Stimulated activated CD4-positive, alpha-beta T cell treated with anti-CD3 and anti-CD28 coated beads, Interleukin-4, amount 100 ng/mL, for 48 hours (primary cell): ENCODE data around the gene RASEF.
"Not testable (repeated sequence)": the region's sequence is repeated elsewhere in the genome, so short reads cannot be mapped to it uniquely, and the experiment has no call there.

ENCODE experiments used
- DNase-seq, 2 donors: peaks; one replicate each; pipeline ENCODE4 v3.0.0-alpha.2; 2020; ENCODE audit warnings: low read depth in 2 of 2

RASEF gene

GRCh38 chr9:83062651-83063527 lies at the start of gene RASEF:
TSS of gene RASEF (minus strand) at chr9:83063142. CDS start at chr9:83062867, 275 bp downstream.
- no peak for DNase-seq

GRCh38 chr9:83111169-83111568 lies 48.2 kb upstream of the RASEF start:
- DNase-seq: no peak

- DNase-seq: no peak
Observed at GRCh38 chr9:83109296-83109695, 46.4 kb upstream of the RASEF start.

GRCh38 chr9:83108208-83108607 lies 45.3 kb upstream of the RASEF start:
- DNase-seq: no peak

GRCh38 chr9:83106772-83107171 lies 43.8 kb upstream of the RASEF start:
- no peak for DNase-seq

GRCh38 chr9:83106263-83106662 lies 43.3 kb upstream of the RASEF start:
- no peak for DNase-seq

GRCh38 chr9:83097633-83098032 lies 34.7 kb upstream of the RASEF start:
- DNase-seq: no peak

- DNase-seq: not testable (repeated sequence)
Observed at GRCh38 chr9:83093311-83093710, 30.4 kb upstream of the RASEF start.

GRCh38 chr9:83081846-83082245 lies 18.9 kb upstream of the RASEF start:
- no peak for DNase-seq

GRCh38 chr9:83081010-83081409 lies 18.1 kb upstream of the RASEF start:
- DNase-seq: no peak

- DNase-seq: not testable (repeated sequence)
Observed at GRCh38 chr9:83075932-83076331, 13.0 kb upstream of the RASEF start.

GRCh38 chr9:83072498-83072897 lies 9.6 kb upstream of the RASEF start:
- not testable (repeated sequence) for DNase-seq

- DNase-seq: no peak
Observed at GRCh38 chr9:83071626-83072025, 8.7 kb upstream of the RASEF start.

- DNase-seq: no peak
Observed at GRCh38 chr9:83070261-83070660, 7.3 kb upstream of the RASEF start.

GRCh38 chr9:83069651-83070050 lies 6.7 kb upstream of the RASEF start:
- no peak for DNase-seq

GRCh38 chr9:83068414-83068813 lies 5.5 kb upstream of the RASEF start:
- DNase-seq: no peak

- DNase-seq: no peak
Observed at GRCh38 chr9:83067579-83067978, 4.6 kb upstream of the RASEF start.

- no peak for DNase-seq
Observed at GRCh38 chr9:83066771-83067170, 3.8 kb upstream of the RASEF start.

GRCh38 chr9:83065233-83065632 lies 2.3 kb upstream of the RASEF start:
- no peak for DNase-seq

- DNase-seq: no peak
Observed at GRCh38 chr9:83061990-83062650, 822 bp downstream of the RASEF start.

- no peak for DNase-seq
Observed at GRCh38 chr9:83061036-83061435, 1.9 kb downstream of the RASEF start.

- no peak for DNase-seq
Observed at GRCh38 chr9:83060556-83060955, 2.4 kb downstream of the RASEF start.

GRCh38 chr9:83059417-83059816 lies 3.5 kb downstream of the RASEF start:
- no peak for DNase-seq
